Right atrium auricular region (tissue), 2 donors: ENCODE data around the gene RALA. TPM values are rescaled to one million over a fixed set of nuclear protein-coding genes. Genes with fewer than 3 reads are reported as not detected.
A peak's percentile ranks its signal among the peaks of the same experiment; 100 is the strongest.

ENCODE experiments used
- DNase-seq: peaks from one replicate; pipeline ENCODE4 v3.0.0-alpha.2; 2019; ENCODE audit warnings: low spot score
- H3K27ac ChIP-seq, 2 donors: fragments of 200-600 bp; sonication (generic); 1 replicate in 1 of 2; 2 replicates in 1 of 2; pipeline ENCODE4 v1.5.1; 2016 to 2019
- H3K27me3 ChIP-seq, 2 donors: fragments of 200-600 bp; sonication (generic); one replicate each; pipeline versions ENCODE4 v1.5.1 to v1.6.0; 2017 to 2019
- H3K36me3 ChIP-seq: fragments of 200-600 bp; sonication (generic); one replicate; pipeline ENCODE4 v1.5.1; 2016
- H3K4me1 ChIP-seq, 2 donors: fragments of 200-600 bp; sonication (generic); one replicate each; pipeline versions ENCODE4 v1.5.1 to v1.6.0; 2017 to 2019
- H3K4me3 ChIP-seq, 2 donors: fragments of 200-600 bp; sonication (generic); 1 replicate in 1 of 2; 2 replicates in 1 of 2; pipeline ENCODE4 v1.5.1; 2017 to 2019; ENCODE audit warnings: mild to moderate bottlenecking in 1 of 2, moderate library complexity in 1 of 2
- H3K9me3 ChIP-seq, 2 donors: fragments of 200-600 bp; sonication (generic); one replicate each; pipeline ENCODE4 v1.5.1; 2019
- total RNA-seq, 2 donors: library from RNA; depleted of rRNA; stranded (reverse); fragments of >200 nt; gene quantifications; one replicate each; pipeline ENCODE4 v1.1.0, GENCODE V29; 2016
- TF ChIP-seq, protein P1 (sequence below), 2 donors: fragments of 200-600 bp; sonication (generic); IDR thresholded peaks; one replicate each; pipeline ENCODE4 v1.5.1; 2019; ENCODE audit warnings: antibody characterized with exemption in 2 of 2

The RALA gene
- total RNA-seq, 2 donors from 2014 or later, result 13.2 to 14.0 TPM

- H3K27ac ChIP-seq, result peak overlapping the region in 1 of 2 donors; percentile 30
- no peaks in the 10 kb centered on the region for H3K27me3 ChIP-seq
- H3K36me3 ChIP-seq, result no peaks in the 10 kb centered on the region
- peaks cover 0 to 43% of the 10 kb centered on the region in 2 donors for H3K4me1 ChIP-seq
- TF ChIP-seq, protein P1, sequence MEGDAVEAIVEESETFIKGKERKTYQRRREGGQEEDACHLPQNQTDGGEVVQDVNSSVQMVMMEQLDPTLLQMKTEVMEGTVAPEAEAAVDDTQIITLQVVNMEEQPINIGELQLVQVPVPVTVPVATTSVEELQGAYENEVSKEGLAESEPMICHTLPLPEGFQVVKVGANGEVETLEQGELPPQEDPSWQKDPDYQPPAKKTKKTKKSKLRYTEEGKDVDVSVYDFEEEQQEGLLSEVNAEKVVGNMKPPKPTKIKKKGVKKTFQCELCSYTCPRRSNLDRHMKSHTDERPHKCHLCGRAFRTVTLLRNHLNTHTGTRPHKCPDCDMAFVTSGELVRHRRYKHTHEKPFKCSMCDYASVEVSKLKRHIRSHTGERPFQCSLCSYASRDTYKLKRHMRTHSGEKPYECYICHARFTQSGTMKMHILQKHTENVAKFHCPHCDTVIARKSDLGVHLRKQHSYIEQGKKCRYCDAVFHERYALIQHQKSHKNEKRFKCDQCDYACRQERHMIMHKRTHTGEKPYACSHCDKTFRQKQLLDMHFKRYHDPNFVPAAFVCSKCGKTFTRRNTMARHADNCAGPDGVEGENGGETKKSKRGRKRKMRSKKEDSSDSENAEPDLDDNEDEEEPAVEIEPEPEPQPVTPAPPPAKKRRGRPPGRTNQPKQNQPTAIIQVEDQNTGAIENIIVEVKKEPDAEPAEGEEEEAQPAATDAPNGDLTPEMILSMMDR (IDR thresholded peaks at IDR 0.05), result no peak
- DNase-seq, result peak; percentile 71
- H3K9me3 ChIP-seq, result no peaks in the 10 kb centered on the region
- H3K4me3 ChIP-seq, result no peak overlapping the region
Measured at GRCh38 chr7:39650676-39651075, 27.3 kb downstream of the RALA start.

- H3K27ac ChIP-seq, result no peak overlapping the region
- no peaks in the 10 kb centered on the region for H3K9me3 ChIP-seq
- no peak for DNase-seq
- no peak overlapping the region for H3K4me3 ChIP-seq
- H3K36me3 ChIP-seq, result no peaks in the 10 kb centered on the region
- TF ChIP-seq, protein P1 (IDR thresholded peaks at IDR 0.05), result no peak
- H3K4me1 ChIP-seq, result peaks cover 0 to 37% of the 10 kb centered on the region in 2 donors
- H3K27me3 ChIP-seq, result no peaks in the 10 kb centered on the region
Measured at GRCh38 chr7:39651265-39651664, 27.9 kb downstream of the RALA start.

GRCh38 chr7:39656415-39656814, 33.0 kb downstream of the RALA start:
- Histone ChIP-seq H3K9me3 (no peaks in the 10 kb centered on the region), H3K4me3 (no peak overlapping the region), H3K4me1 (peaks cover 0 to under 1% of the 10 kb centered on the region in 2 donors), H3K36me3 (no peaks in the 10 kb centered on the region), H3K27ac (no peak overlapping the region), H3K27me3 (no peaks in the 10 kb centered on the region)
- DNase-seq, result no peak
- TF ChIP-seq, protein P1 (IDR thresholded peaks at IDR 0.05), result no peak

- Histone ChIP-seq H3K27ac (no peak overlapping the region), H3K4me3 (no peak overlapping the region), H3K36me3 (no peaks in the 10 kb centered on the region), H3K4me1 (no peaks in the 10 kb centered on the region), H3K27me3 (no peaks in the 10 kb centered on the region), H3K9me3 (no peaks in the 10 kb centered on the region)
- TF ChIP-seq, protein P1 (IDR thresholded peaks at IDR 0.05), result no peak
- DNase-seq, result no peak
Measured at GRCh38 chr7:39659356-39660013, 36.1 kb downstream of the RALA start.

GRCh38 chr7:39661960-39662359, 38.6 kb downstream of the RALA start:
- H3K36me3 ChIP-seq, result no peaks in the 10 kb centered on the region
- no peaks in the 10 kb centered on the region for H3K9me3 ChIP-seq
- H3K27me3 ChIP-seq, result no peaks in the 10 kb centered on the region
- no peak overlapping the region for H3K27ac ChIP-seq
- no peak for DNase-seq
- no peaks in the 10 kb centered on the region for H3K4me1 ChIP-seq
- no peak overlapping the region for H3K4me3 ChIP-seq
- TF ChIP-seq, protein P1 (IDR thresholded peaks at IDR 0.05), result no peak

DNA sequence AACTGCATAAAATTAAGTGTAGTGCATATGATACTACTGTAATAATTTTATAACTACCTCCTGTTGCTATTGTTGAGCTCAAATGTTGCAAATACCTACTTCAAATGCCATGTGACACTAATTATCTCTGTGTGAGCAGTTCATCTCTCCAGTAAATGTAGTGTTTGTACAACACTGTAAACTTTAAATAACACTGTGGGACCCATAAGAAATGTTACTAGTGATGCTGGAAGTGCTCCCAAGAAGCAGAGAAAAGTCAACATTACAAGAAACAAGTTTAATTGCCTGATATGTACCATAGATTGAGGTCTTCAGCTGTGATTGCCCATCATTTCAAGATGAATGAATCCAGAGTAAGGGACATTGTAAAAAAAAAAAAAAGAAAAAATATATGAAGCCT, 39.9 kb downstream of the RALA start:
- Histone ChIP-seq H3K4me3 (no peak overlapping the region), H3K4me1 (no peaks in the 10 kb centered on the region), H3K36me3 (no peaks in the 10 kb centered on the region), H3K27me3 (no peaks in the 10 kb centered on the region), H3K27ac (no peak overlapping the region), H3K9me3 (no peaks in the 10 kb centered on the region)
- DNase-seq, result no peak
- TF ChIP-seq, protein P1 (IDR thresholded peaks at IDR 0.05), result no peak
